SK-N-SH treated with all-trans-retinoic acid at 6 μM for 48 hours (cell line): ENCODE measurements around the gene CWC27.

Experiments
- RARB ChIP-seq: fragments of 250-450 bp; sonication (Bioruptor Pico); IDR thresholded peaks from 2 replicates; pipeline ENCODE4 v1.8.0; 2021; ENCODE audit warnings: mild to moderate bottlenecking, moderate library complexity
- TOX ChIP-seq: fragments of 250-450 bp; sonication (Bioruptor Pico); IDR thresholded peaks from 2 replicates; pipeline ENCODE4 v1.8.0; 2021; ENCODE audit warnings: mild to moderate bottlenecking, moderate library complexity, borderline replicate concordance
- ZC3H10 ChIP-seq: fragments of 250-450 bp; sonication (Bioruptor Pico); IDR thresholded peaks from 2 replicates; pipeline ENCODE4 v1.5.1; 2021; ENCODE audit warnings: mild to moderate bottlenecking, moderate library complexity
- ZFP30 ChIP-seq: fragments of 450-650 bp; formaldehyde crosslinking; IDR thresholded peaks from 2 replicates; pipeline ENCODE4 v1.5.0; 2022; ENCODE audit warnings: mild to moderate bottlenecking, moderate library complexity
- ZNF565 ChIP-seq: fragments of 450-650 bp; formaldehyde crosslinking; conservative IDR thresholded peaks from 2 replicates; pipeline ENCODE4 v1.5.0; 2020; ENCODE audit warnings: low read depth, mild to moderate bottlenecking, moderate library complexity

- no peak for TF ChIP-seq ZNF565
- no peak for TF ChIP-seq TOX (CRISPR knock-in tag)
- TF ChIP-seq RARB = no peak
- no peak for TF ChIP-seq ZFP30 (CRISPR knock-in tag)
- TF ChIP-seq ZC3H10 (CRISPR knock-in tag) = no peak
These were observed 72.2 kb downstream of the CWC27 start for GRCh38 chr5:64840958-64841357.
